Astrocyte of the cerebellum (primary cell): Measurements from ENCODE around the gene ZNF423.
"Not testable (repeated sequence)": the region's sequence is repeated elsewhere in the genome, so short reads cannot be mapped to it uniquely, and the experiment has no call there.

Source experiments
- DNase-seq: peaks from one replicate; pipeline ENCODE4 v3.0.0-alpha.2; 2011; ENCODE audit warnings: low read depth
- H3K4me3 ChIP-seq: 2 replicates; pipeline ENCODE4 v1.5.1; 2011; ENCODE audit warnings: mild to moderate bottlenecking, low read depth, low read length, moderate library complexity
- CTCF ChIP-seq: IDR thresholded peaks from 2 replicates; pipeline ENCODE4 v1.5.1; 2012; ENCODE audit warnings: low read length, low read depth, moderate library complexity, mild to moderate bottlenecking; ENCODE audit errors: missing control alignments
- in situ Hi-C: cut with HindIII; loops from 2 replicates; pipeline ENCODE4 v1.10.0; 2017; ENCODE audit warnings: low sequenced_read_pairs

ZNF423 gene

GRCh38 chr16:49515861-49516260, 340.1 kb downstream of the ZNF423 start:
- no peak for TF ChIP-seq CTCF
- no peak overlapping the region for H3K4me3 ChIP-seq
- no peak for DNase-seq
- in situ Hi-C loops = loop anchor here (5.0 kb wide), 1 partner anchor 86 kb away; no protein-coding TSS in a partner anchor

- H3K4me3 ChIP-seq = no peak overlapping the region
- in situ Hi-C loops = loop anchor here (5.0 kb wide), 1 partner anchor 87 kb away; no protein-coding TSS in a partner anchor
- no peak for DNase-seq
- TF ChIP-seq CTCF = no peak
These were observed 340.8 kb downstream of the ZNF423 start for GRCh38 chr16:49515016-49515565.

GRCh38 chr16:49514073-49514980, 341.6 kb downstream of the ZNF423 start:
- in situ Hi-C loops = no loop called here
- no peak for DNase-seq
- TF ChIP-seq CTCF = no peak
- H3K4me3 ChIP-seq = no peak overlapping the region

GRCh38 chr16:49513040-49513439, 342.9 kb downstream of the ZNF423 start:
- no peak for DNase-seq
- TF ChIP-seq CTCF = no peak
- in situ Hi-C loops = no loop called here
- no peak overlapping the region for H3K4me3 ChIP-seq

GRCh38 chr16:49510654-49511305, 345.1 kb downstream of the ZNF423 start:
- DNase-seq = no peak
- no peak for TF ChIP-seq CTCF
- no peak overlapping the region for H3K4me3 ChIP-seq
- in situ Hi-C loops = no loop called here

GRCh38 chr16:49510141-49510540, 345.8 kb downstream of the ZNF423 start:
- no peak overlapping the region for H3K4me3 ChIP-seq
- in situ Hi-C loops = no loop called here
- TF ChIP-seq CTCF = no peak
- no peak for DNase-seq

GRCh38 chr16:49506058-49507013, 349.6 kb downstream of the ZNF423 start:
- DNase-seq, in situ Hi-C loops, H3K4me3 ChIP-seq: not testable (repeated sequence)
